Smooth muscle cell (in vitro differentiated cells): ENCODE data around the gene CEL. TPM values are rescaled to one million over a fixed set of nuclear protein-coding genes. Genes with fewer than 3 reads are reported as not detected.

Source experiments
- DNase-seq: peaks from one replicate; lab custom pipeline; 2025; ENCODE audit not compliant: unreplicated experiment; lab: John Stamatoyannopoulos, UW
- H2AFZ ChIP-seq: fragments of 200-600 bp; sonication (generic); 2 replicates; pipeline ENCODE4 v1.6.0; 2016; ENCODE audit warnings: antibody characterized with exemption, low read depth, mild to moderate bottlenecking
- H3F3A ChIP-seq: fragments of 200-600 bp; sonication (generic); 2 replicates; pipeline ENCODE4 v1.6.0; 2017; ENCODE audit warnings: antibody characterized with exemption, low read depth
- H3K27ac ChIP-seq: fragments of 200-600 bp; sonication (generic); 2 replicates; pipeline ENCODE4 v1.5.1; 2016; ENCODE audit warnings: low read depth, mild to moderate bottlenecking
- H3K27me3 ChIP-seq: fragments of 200-600 bp; sonication (generic); 2 replicates; pipeline ENCODE4 v1.6.1; 2016; ENCODE audit warnings: low read depth, mild to moderate bottlenecking
- H3K36me3 ChIP-seq: fragments of 200-600 bp; sonication (generic); 2 replicates; pipeline ENCODE4 v1.5.1; 2016; ENCODE audit warnings: low read depth
- H3K4me1 ChIP-seq: fragments of 200-600 bp; sonication (generic); 2 replicates; pipeline ENCODE4 v1.5.1; 2016; ENCODE audit warnings: low read depth
- H3K4me2 ChIP-seq: fragments of 200-600 bp; sonication (generic); 2 replicates; pipeline ENCODE4 v1.6.0; 2016; ENCODE audit warnings: mild to moderate bottlenecking
- H3K4me3 ChIP-seq: fragments of 200-600 bp; sonication (generic); 2 replicates; pipeline ENCODE4 v1.5.1; 2016; ENCODE audit warnings: mild to moderate bottlenecking
- H3K79me2 ChIP-seq: fragments of 200-600 bp; sonication (generic); 2 replicates; pipeline ENCODE4 v1.6.0; 2016; ENCODE audit warnings: low read depth, mild to moderate bottlenecking
- H3K9ac ChIP-seq: fragments of 200-600 bp; sonication (generic); 2 replicates; pipeline ENCODE4 v1.6.0; 2016; ENCODE audit warnings: low read depth
- H3K9me3 ChIP-seq: fragments of 200-600 bp; sonication (generic); replicated peaks from 2 replicates; pipeline ENCODE4 v1.5.1; 2016; ENCODE audit warnings: low read depth
- H4K20me1 ChIP-seq: fragments of 200-600 bp; sonication (generic); 2 replicates; pipeline ENCODE4 v1.6.0; 2016; ENCODE audit warnings: low read depth
- WGBS: methylation state at CpG from one replicate; pipeline ENCODE4 v1.1.7; 2016; ENCODE audit warnings: low lambda C conversion rate; 5-methylcytosine and 5-hydroxymethylcytosine counted together
- polyA plus RNA-seq: library from polyadenylated mRNA; unstranded; fragments of >200 nt; fragmentation: Nextera tagmentation; extraction: Ambion mirVana; gene quantifications from 2 replicates; pipeline ENCODE4 v1.2.1, GENCODE V29; 2016
- total RNA-seq: library from RNA; depleted of rRNA; stranded (reverse); fragments of >200 nt; gene quantifications from 2 replicates; pipeline ENCODE4 v1.2.3, GENCODE V29; 2014
- TF ChIP-seq, protein P1 (sequence below): fragments of 200-600 bp; sonication (generic); IDR thresholded peaks from 2 replicates; pipeline ENCODE4 v1.5.1; 2017; ENCODE audit warnings: borderline replicate concordance, mild to moderate bottlenecking, antibody characterized with exemption; ENCODE audit not compliant: insufficient read depth, poor library complexity, severe bottlenecking

CEL gene
- total and polyA plus RNA-seq, 2 experiments from 2014 or later = 0.18 to 0.73 TPM

DNA sequence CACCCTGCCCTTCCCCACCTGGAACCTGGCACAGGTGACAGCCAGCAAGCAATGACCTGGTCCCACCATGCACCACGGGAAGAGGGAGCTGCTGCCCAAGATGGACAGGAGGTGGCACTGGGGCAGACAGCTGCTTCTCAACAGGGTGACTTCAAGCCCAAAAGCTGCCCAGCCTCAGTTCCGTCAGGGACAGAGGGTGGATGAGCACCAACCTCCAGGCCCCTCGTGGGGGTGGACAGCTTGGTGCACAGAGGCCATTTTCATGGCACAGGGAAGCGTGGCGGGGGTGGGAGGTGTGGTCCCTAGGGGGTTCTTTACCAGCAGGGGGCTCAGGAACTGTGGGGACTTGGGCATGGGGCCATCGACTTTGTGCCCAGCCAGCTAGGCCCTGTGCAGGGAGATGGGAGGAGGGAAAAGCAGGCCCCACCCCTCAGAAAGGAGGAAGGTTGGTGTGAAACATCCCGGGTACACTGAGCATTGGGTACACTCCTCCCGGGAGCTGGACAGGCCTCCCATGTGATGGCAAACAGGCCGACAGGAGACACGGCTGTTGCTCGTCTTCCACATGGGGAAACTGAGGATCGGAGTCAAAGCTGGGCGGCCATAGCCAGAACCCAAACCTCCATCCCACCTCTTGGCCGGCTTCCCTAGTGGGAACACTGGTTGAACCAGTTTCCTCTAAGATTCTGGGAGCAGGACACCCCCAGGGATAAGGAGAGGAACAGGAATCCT, 1.9 kb downstream of the CEL start:
- no peak overlapping the region for H3K9ac ChIP-seq
- no peaks in the 10 kb centered on the region for H3K9me3 ChIP-seq
- H3F3A ChIP-seq = no peaks in the 10 kb centered on the region
- H3K4me1 ChIP-seq = peaks cover 15% of the 10 kb centered on the region
- no peaks in the 10 kb centered on the region for H3K79me2 ChIP-seq
- H2AFZ ChIP-seq = no peak overlapping the region
- no peaks in the 10 kb centered on the region for H3K36me3 ChIP-seq
- no peak overlapping the region for H3K4me2 ChIP-seq
- H3K27me3 ChIP-seq = no peaks in the 10 kb centered on the region
- 91% methylated on average over 14 of the region's 14 CpGs for whole genome bisulfite sequencing
- TF ChIP-seq, protein P1, sequence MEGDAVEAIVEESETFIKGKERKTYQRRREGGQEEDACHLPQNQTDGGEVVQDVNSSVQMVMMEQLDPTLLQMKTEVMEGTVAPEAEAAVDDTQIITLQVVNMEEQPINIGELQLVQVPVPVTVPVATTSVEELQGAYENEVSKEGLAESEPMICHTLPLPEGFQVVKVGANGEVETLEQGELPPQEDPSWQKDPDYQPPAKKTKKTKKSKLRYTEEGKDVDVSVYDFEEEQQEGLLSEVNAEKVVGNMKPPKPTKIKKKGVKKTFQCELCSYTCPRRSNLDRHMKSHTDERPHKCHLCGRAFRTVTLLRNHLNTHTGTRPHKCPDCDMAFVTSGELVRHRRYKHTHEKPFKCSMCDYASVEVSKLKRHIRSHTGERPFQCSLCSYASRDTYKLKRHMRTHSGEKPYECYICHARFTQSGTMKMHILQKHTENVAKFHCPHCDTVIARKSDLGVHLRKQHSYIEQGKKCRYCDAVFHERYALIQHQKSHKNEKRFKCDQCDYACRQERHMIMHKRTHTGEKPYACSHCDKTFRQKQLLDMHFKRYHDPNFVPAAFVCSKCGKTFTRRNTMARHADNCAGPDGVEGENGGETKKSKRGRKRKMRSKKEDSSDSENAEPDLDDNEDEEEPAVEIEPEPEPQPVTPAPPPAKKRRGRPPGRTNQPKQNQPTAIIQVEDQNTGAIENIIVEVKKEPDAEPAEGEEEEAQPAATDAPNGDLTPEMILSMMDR = no peak
- no peak overlapping the region for H3K4me3 ChIP-seq
- no peak overlapping the region for H3K27ac ChIP-seq
- DNase-seq = no peak
- no peaks in the 10 kb centered on the region for H4K20me1 ChIP-seq

DNA sequence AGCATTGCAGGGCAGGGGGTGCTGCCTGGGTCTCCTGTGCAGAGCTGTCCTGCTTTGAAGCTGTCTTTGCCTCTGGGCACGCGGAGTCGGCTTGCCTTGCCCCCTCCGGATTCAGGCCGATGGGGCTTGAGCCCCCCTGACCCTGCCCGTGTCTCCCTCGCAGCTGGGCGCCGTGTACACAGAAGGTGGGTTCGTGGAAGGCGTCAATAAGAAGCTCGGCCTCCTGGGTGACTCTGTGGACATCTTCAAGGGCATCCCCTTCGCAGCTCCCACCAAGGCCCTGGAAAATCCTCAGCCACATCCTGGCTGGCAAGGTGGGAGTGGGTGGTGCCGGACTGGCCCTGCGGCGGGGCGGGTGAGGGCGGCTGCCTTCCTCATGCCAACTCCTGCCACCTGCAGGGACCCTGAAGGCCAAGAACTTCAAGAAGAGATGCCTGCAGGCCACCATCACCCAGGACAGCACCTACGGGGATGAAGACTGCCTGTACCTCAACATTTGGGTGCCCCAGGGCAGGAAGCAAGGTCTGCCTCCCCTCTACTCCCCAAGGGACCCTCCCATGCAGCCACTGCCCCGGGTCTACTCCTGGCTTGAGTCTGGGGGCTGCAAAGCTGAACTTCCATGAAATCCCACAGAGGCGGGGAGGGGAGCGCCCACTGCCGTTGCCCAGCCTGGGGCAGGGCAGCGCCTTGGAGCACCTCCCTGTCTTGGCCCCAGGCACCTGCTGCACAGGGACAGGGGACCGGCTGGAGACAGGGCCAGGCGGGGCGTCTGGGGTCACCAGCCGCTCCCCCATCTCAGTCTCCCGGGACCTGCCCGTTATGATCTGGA, 2.7 kb downstream of the CEL start:
- TF ChIP-seq, protein P1 = no peak
- no peak overlapping the region for H3K4me2 ChIP-seq

DNA sequence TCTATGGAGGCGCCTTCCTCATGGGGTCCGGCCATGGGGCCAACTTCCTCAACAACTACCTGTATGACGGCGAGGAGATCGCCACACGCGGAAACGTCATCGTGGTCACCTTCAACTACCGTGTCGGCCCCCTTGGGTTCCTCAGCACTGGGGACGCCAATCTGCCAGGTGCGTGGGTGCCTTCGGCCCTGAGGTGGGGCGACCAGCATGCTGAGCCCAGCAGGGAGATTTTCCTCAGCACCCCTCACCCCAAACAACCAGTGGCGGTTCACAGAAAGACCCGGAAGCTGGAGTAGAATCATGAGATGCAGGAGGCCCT, 3.2 kb downstream of the CEL start:
- no peak overlapping the region for H3K4me3 ChIP-seq
- H3K9me3 ChIP-seq = no peaks in the 10 kb centered on the region
- H3K27me3 ChIP-seq = no peaks in the 10 kb centered on the region
- DNase-seq = no peak
- WGBS = 98% methylated on average over 17 of the region's 17 CpGs
- H3K36me3 ChIP-seq = no peaks in the 10 kb centered on the region
- TF ChIP-seq, protein P1 = no peak
- no peaks in the 10 kb centered on the region for H3F3A ChIP-seq
- H3K4me2 ChIP-seq = no peak overlapping the region
- no peaks in the 10 kb centered on the region for H3K79me2 ChIP-seq
- peaks cover 10% of the 10 kb centered on the region for H3K4me1 ChIP-seq
- no peak overlapping the region for H3K27ac ChIP-seq
- H4K20me1 ChIP-seq = no peaks in the 10 kb centered on the region
- H2AFZ ChIP-seq = no peak overlapping the region
- no peak overlapping the region for H3K9ac ChIP-seq

More for the DNA sequence above, 2.7 kb downstream of the CEL start:
- H3K79me2 ChIP-seq = no peaks in the 10 kb centered on the region
- no peak for DNase-seq
- H3K4me3 ChIP-seq = no peak overlapping the region
- H3K36me3 ChIP-seq = no peaks in the 10 kb centered on the region
- no peak overlapping the region for H2AFZ ChIP-seq
- H4K20me1 ChIP-seq = no peaks in the 10 kb centered on the region
- no peak overlapping the region for H3K27ac ChIP-seq
- H3F3A ChIP-seq = no peaks in the 10 kb centered on the region
- H3K9me3 ChIP-seq = no peaks in the 10 kb centered on the region
- H3K9ac ChIP-seq = no peak overlapping the region
- peaks cover 15% of the 10 kb centered on the region for H3K4me1 ChIP-seq
- WGBS = 97% methylated on average over 30 of the region's 30 CpGs
- H3K27me3 ChIP-seq = no peaks in the 10 kb centered on the region
